WERI-Rb-1 (cell line): ENCODE data around the gene TMX1.

ENCODE experiments used
- DNase-seq: peaks from one replicate; pipeline ENCODE4 v3.0.0-alpha.2; 2020
- H3K27ac ChIP-seq: fragments of 250-450 bp; sonication (Bioruptor Pico); 2 replicates; pipeline ENCODE4 v1.5.1; 2020; ENCODE audit warnings: mild to moderate bottlenecking, moderate library complexity
- H3K27me3 ChIP-seq: fragments of 250-450 bp; sonication (Bioruptor Pico); 2 replicates; pipeline ENCODE4 v1.5.1; 2021; ENCODE audit warnings: mild to moderate bottlenecking, low read depth, moderate library complexity; ENCODE audit not compliant: insufficient read depth, severe bottlenecking
- H3K36me3 ChIP-seq: fragments of 250-450 bp; sonication (Bioruptor Pico); 2 replicates; pipeline ENCODE4 v1.5.1; 2020; ENCODE audit warnings: mild to moderate bottlenecking, moderate library complexity
- H3K4me3 ChIP-seq: 2 replicates; pipeline ENCODE4 v1.5.1; 2011; ENCODE audit warnings: low read depth, mild to moderate bottlenecking, control low read depth, low read length
- H3K9me3 ChIP-seq: fragments of 250-450 bp; sonication (Bioruptor Pico); 2 replicates; pipeline ENCODE4 v1.5.1; 2021; ENCODE audit warnings: mild to moderate bottlenecking, moderate library complexity; ENCODE audit not compliant: severe bottlenecking
- CTCF ChIP-seq: IDR thresholded peaks from 2 replicates; pipeline ENCODE4 v1.5.1; 2011; ENCODE audit warnings: low read depth, mild to moderate bottlenecking, control low read depth, inconsistent platforms, low read length

TMX1 gene

GRCh38 chr14:51295646-51296263 is 55.7 kb downstream of the TMX1 start:
- no peaks in the 10 kb centered on the region for H3K27me3 ChIP-seq
- no peak overlapping the region for H3K27ac ChIP-seq
- H3K36me3 ChIP-seq = no peaks in the 10 kb centered on the region
- no peak for TF ChIP-seq CTCF
- H3K4me3 ChIP-seq = no peak overlapping the region
- no peak for DNase-seq
- no peaks in the 10 kb centered on the region for H3K9me3 ChIP-seq

- no peaks in the 10 kb centered on the region for H3K9me3 ChIP-seq
- H3K4me3 ChIP-seq = no peak overlapping the region
- DNase-seq = no peak
- H3K36me3 ChIP-seq = no peaks in the 10 kb centered on the region
- no peaks in the 10 kb centered on the region for H3K27me3 ChIP-seq
- H3K27ac ChIP-seq = no peak overlapping the region
- TF ChIP-seq CTCF = no peak
Observed at GRCh38 chr14:51297066-51297465, 57.0 kb downstream of the TMX1 start.

- Histone ChIP-seq H3K36me3 (no peaks in the 10 kb centered on the region), H3K27me3 (no peaks in the 10 kb centered on the region), H3K4me3 (no peak overlapping the region), H3K27ac (no peak overlapping the region), H3K9me3 (no peaks in the 10 kb centered on the region)
- DNase-seq = no peak
- TF ChIP-seq CTCF = no peak
Observed at GRCh38 chr14:51298895-51299294, 58.8 kb downstream of the TMX1 start.

GRCh38 chr14:51302295-51303030 is 62.4 kb downstream of the TMX1 start:
- DNase-seq = no peak
- TF ChIP-seq CTCF = no peak
- H3K27me3 ChIP-seq = no peaks in the 10 kb centered on the region
- H3K27ac ChIP-seq = no peak overlapping the region
- H3K4me3 ChIP-seq = no peak overlapping the region
- H3K9me3 ChIP-seq = no peaks in the 10 kb centered on the region
- H3K36me3 ChIP-seq = no peaks in the 10 kb centered on the region

GRCh38 chr14:51304438-51304837 is 64.4 kb downstream of the TMX1 start:
- no peak for DNase-seq
- H3K36me3 ChIP-seq = no peaks in the 10 kb centered on the region
- H3K27ac ChIP-seq = no peak overlapping the region
- TF ChIP-seq CTCF = no peak
- no peak overlapping the region for H3K4me3 ChIP-seq
- H3K9me3 ChIP-seq = no peaks in the 10 kb centered on the region
- no peaks in the 10 kb centered on the region for H3K27me3 ChIP-seq
